Stimulated activated CD8-positive, alpha-beta memory T cell treated with anti-CD3 and anti-CD28 coated beads, Interleukin-7, amount 100 ng/mL, for 1 hour (primary cell): ENCODE results near the gene GPR162.
"Not testable (repeated sequence)": the region's sequence is repeated elsewhere in the genome, so short reads cannot be mapped to it uniquely, and the experiment has no call there.

Experiments used
- DNase-seq, 2 donors: peaks; one replicate each; pipeline ENCODE4 v3.0.0-alpha.2; 2020; ENCODE audit warnings: low read depth in 2 of 2

The GPR162 gene

GRCh38 chr12:6873094-6874014 lies 51.7 kb downstream of the GPR162 start, which contains the start of gene SPSB2:
SPSB2 (minus strand) TSS chr12:6873303; CDS start chr12:6872901, 402 bp downstream.
- peak; percentile 97 to 98 for DNase-seq

DNA sequence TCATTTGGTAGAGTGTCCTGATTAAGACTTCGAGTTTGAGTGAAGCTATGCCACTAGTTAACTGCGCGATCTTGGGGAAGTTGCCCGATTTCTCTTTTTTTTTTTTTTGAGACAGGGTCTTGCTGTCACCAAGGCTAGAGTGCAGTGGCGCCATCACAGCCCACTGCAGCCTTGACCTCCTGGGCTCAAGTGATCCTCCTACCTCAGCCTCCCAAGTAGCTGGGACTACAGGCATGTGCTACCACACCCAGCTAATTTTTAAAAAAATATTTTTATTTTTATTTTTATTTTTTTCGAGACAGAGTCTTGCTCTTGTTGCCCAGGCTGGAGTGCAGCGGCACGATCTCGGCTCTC lies 52.4 kb downstream of the GPR162 start:
- DNase-seq, result not testable (repeated sequence)
